Liver (tissue), 9 donors: ENCODE results near the gene LRRC40. TPM values are rescaled to one million over a fixed set of nuclear protein-coding genes. Genes with fewer than 3 reads are reported as not detected.

ENCODE experiments used
- DNase-seq: peaks from one replicate; pipeline ENCODE4 v3.0.0-alpha.2; 2017; ENCODE audit warnings: low spot score
- H3K27ac ChIP-seq, 2 donors: one replicate each; pipeline ENCODE4 v1.7.0; 2013; ENCODE audit warnings: inconsistent platforms in 2 of 2, low read length in 2 of 2, control low read depth in 1 of 2, low read depth in 1 of 2, mild to moderate bottlenecking in 1 of 2
- H3K27me3 ChIP-seq, 4 donors: one replicate each; pipeline versions ENCODE4 v1.6.1 to v1.7.0; 2013; ENCODE audit warnings: low read length in 3 of 4, inconsistent platforms in 1 of 4, mild to moderate bottlenecking in 1 of 4, moderate library complexity in 1 of 4; ENCODE audit not compliant: control insufficient read depth in 4 of 4, insufficient read depth in 4 of 4
- H3K36me3 ChIP-seq, 4 donors: one replicate each; pipeline versions ENCODE4 v1.6.1 to v1.7.0; 2013; ENCODE audit warnings: low read length in 3 of 4, mild to moderate bottlenecking in 3 of 4, low read depth in 1 of 4, moderate library complexity in 1 of 4; ENCODE audit not compliant: control insufficient read depth in 4 of 4, insufficient read depth in 3 of 4
- H3K4me1 ChIP-seq, 4 donors: one replicate each; pipeline versions ENCODE4 v1.6.1 to v1.7.0; 2013; ENCODE audit warnings: low read length in 3 of 4, mild to moderate bottlenecking in 3 of 4, moderate library complexity in 1 of 4; ENCODE audit not compliant: control insufficient read depth in 4 of 4, insufficient read depth in 4 of 4
- H3K4me3 ChIP-seq, 3 donors: one replicate each; pipeline versions ENCODE4 v1.6.1 to v1.7.0; 2013; ENCODE audit warnings: low read length in 3 of 3, control low read depth in 1 of 3, low read depth in 1 of 3, mild to moderate bottlenecking in 1 of 3
- H3K9ac ChIP-seq, 2 donors: one replicate each; pipeline ENCODE4 v1.7.0; 2013; ENCODE audit warnings: low read length in 2 of 2, mild to moderate bottlenecking in 2 of 2, moderate library complexity in 2 of 2, control low read depth in 1 of 2, low read depth in 1 of 2
- H3K9me3 ChIP-seq, 4 donors: one replicate each; pipeline versions ENCODE4 v1.6.1 to v1.7.0; 2013; ENCODE audit warnings: low read length in 3 of 4; ENCODE audit not compliant: control insufficient read depth in 4 of 4
- FOXA1 ChIP-seq: IDR thresholded peaks from 2 replicates; pipeline ENCODE4 v1.6.1; 2016; ENCODE audit warnings: antibody characterized with exemption
- FOXA2 ChIP-seq: IDR thresholded peaks from 2 replicates; pipeline ENCODE4 v1.6.1; 2016; ENCODE audit warnings: antibody characterized with exemption
- GABPA ChIP-seq, 2 donors: IDR thresholded peaks in 1 of 2; conservative IDR thresholded peaks in 1 of 2; 2 replicates each; pipeline ENCODE4 v1.6.1; 2016; ENCODE audit warnings: antibody characterized with exemption in 2 of 2, mild to moderate bottlenecking in 1 of 2, moderate library complexity in 1 of 2
- HNF4A ChIP-seq, 2 donors: conservative IDR thresholded peaks; 2 replicates each; pipeline ENCODE4 v1.6.1; 2016; ENCODE audit warnings: antibody characterized with exemption in 2 of 2, mild to moderate bottlenecking in 2 of 2
- HNF4G ChIP-seq: IDR thresholded peaks from 2 replicates; pipeline ENCODE4 v1.6.1; 2016; ENCODE audit warnings: antibody characterized with exemption
- JUND ChIP-seq, 2 donors: IDR thresholded peaks; 2 replicates each; pipeline ENCODE4 v1.6.1; 2016; ENCODE audit warnings: antibody characterized with exemption in 2 of 2
- NR2F2 ChIP-seq: IDR thresholded peaks from 2 replicates; pipeline ENCODE4 v1.6.1; 2016; ENCODE audit warnings: antibody characterized with exemption
- RAD21 ChIP-seq, 2 donors: IDR thresholded peaks; 2 replicates each; pipeline ENCODE4 v1.6.1; 2016; ENCODE audit warnings: antibody characterized with exemption in 2 of 2, mild to moderate bottlenecking in 2 of 2
- RXRA ChIP-seq, 2 donors: IDR thresholded peaks; 2 replicates each; pipeline ENCODE4 v1.6.1; 2017 to 2018; ENCODE audit warnings: antibody characterized with exemption in 2 of 2, mild to moderate bottlenecking in 1 of 2
- SP1 ChIP-seq: IDR thresholded peaks from 2 replicates; pipeline ENCODE4 v1.6.1; 2018; ENCODE audit warnings: antibody characterized with exemption, mild to moderate bottlenecking
- TAF1 ChIP-seq: conservative IDR thresholded peaks from 2 replicates; pipeline ENCODE4 v1.6.1; 2016; ENCODE audit warnings: antibody characterized with exemption, mild to moderate bottlenecking
- YY1 ChIP-seq: IDR thresholded peaks from 2 replicates; pipeline ENCODE4 v1.6.1; 2016; ENCODE audit warnings: antibody characterized with exemption, mild to moderate bottlenecking
- WGBS: extraction: QIAGEN DNeasy Blood & Tissue Kit; methylation state at CpG from one replicate; pipeline ENCODE4 v1.1.7; 2013; 5-methylcytosine and 5-hydroxymethylcytosine counted together
- polyA plus RNA-seq, 2 donors: library from polyadenylated mRNA; stranded (reverse) in 1 of 2; unstranded in 1 of 2; fragments of 200-250 nt in 1 of 2; fragments of >200 nt in 1 of 2; fragmentation: Nextera tagmentation in 1 of 2; extraction: Ambion mirVana in 1 of 2; gene quantifications; one replicate each; pipeline versions ENCODE4 v1.2.1 to v1.2.3, GENCODE V29; 2013 to 2015
- total RNA-seq, 2 donors: library from RNA; depleted of rRNA; stranded (reverse); fragments of >200 nt; gene quantifications; one replicate each; pipeline ENCODE4 v1.2.3, GENCODE V29; 2014
- TF ChIP-seq, protein P1 (sequence below): IDR thresholded peaks from 2 replicates; pipeline ENCODE4 v1.6.1; 2016; ENCODE audit warnings: antibody characterized with exemption
- TF ChIP-seq, protein P2 (sequence below): IDR thresholded peaks from 2 replicates; pipeline ENCODE4 v1.6.1; 2016; ENCODE audit warnings: antibody characterized with exemption, mild to moderate bottlenecking
- TF ChIP-seq, protein P3 (sequence below): IDR thresholded peaks from 2 replicates; pipeline ENCODE4 v1.6.1; 2016; ENCODE audit warnings: antibody characterized with exemption
- TF ChIP-seq, protein P4 (sequence below): IDR thresholded peaks from 2 replicates; pipeline ENCODE4 v1.6.1; 2016; ENCODE audit warnings: antibody characterized with exemption
- donor health status: healthy.
- donor health status: healthy.
- donor health status: healthy.
- donor health status: healthy.
- donor health status: healthy.

The LRRC40 gene
- total and polyA plus RNA-seq, 4 donors: 6.6 to 15.8 (median 10.6) TPM

DNA sequence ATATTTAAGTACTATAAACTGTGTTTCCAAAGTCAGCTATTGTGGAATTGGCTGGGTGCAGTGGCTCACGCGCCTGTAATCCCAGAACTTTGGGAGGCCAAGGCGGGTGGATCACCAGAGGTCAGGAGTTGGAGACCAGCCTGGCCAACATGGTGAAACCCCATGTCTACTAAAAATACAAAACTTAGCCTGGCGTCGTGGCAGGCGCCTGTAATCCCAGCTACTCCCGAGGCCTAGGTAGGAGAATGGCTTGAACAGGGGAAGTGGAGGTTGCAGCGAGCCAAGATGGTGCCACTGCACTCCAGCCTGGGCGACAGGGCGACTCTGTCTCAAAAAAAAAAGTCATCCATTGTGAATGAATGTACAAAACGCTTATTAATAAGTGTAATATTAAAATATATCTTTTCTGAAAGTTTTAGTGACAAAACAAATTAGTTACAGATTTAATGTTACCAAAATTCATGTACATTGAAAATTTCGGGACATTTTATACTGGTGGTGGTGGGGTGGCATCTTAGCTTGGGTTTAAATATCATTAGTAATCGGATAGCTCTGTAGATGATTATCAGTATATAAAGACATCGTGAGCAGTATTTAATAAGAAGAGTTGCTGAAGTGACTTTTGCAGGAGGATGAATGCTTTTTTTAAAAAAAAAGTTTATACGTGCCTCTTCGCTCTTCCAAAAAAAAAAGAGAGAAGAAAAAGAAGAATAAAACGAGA lies 15.3 kb upstream of the LRRC40 start:
- no peak for DNase-seq
- Histone ChIP-seq H3K9me3 (no peaks in the 10 kb centered on the region), H3K9ac (peak overlapping the region; percentile 79 to 98), H3K36me3 (peaks cover 0 to 23% (median 11%) of the 10 kb centered on the region in 4 donors), H3K27me3 (no peaks in the 10 kb centered on the region), H3K4me1 (peaks cover 2 to 24% (median 11%) of the 10 kb centered on the region in 4 donors), H3K27ac (peak overlapping the region; percentile 94 to 98), H3K4me3 (peak overlapping the region; percentile 58 to 79 (median 77))
- 59% methylated on average over 17 of the region's 17 CpGs for WGBS
- TF ChIP-seq, protein P1, sequence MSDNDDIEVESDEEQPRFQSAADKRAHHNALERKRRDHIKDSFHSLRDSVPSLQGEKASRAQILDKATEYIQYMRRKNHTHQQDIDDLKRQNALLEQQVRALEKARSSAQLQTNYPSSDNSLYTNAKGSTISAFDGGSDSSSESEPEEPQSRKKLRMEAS: no peak
- no peak for TF ChIP-seq HNF4A (conservative IDR thresholded peaks at IDR 0.05)

DNA sequence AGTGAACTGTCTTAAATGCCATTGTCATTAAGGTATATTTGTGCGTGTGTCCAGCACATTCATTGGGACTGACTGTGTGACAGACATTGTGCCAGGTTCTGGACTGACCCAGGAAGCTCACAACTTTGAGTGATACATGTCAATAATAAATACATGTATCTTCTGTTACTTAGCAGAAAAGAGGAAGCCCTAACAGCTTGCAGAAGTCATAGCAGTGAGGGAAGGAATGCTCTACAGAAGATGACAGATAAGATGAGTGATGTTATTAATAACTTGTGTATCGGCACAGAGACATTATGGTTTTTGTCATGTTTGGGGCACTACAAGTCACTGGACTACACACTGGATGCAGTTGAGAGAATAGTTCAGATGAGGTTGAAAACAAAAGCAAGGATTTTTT lies 14.6 kb upstream of the LRRC40 start:
- Histone ChIP-seq H3K27me3 (no peaks in the 10 kb centered on the region), H3K27ac (no peak overlapping the region), H3K4me1 (peaks cover 2 to 24% (median 11%) of the 10 kb centered on the region in 4 donors), H3K4me3 (no peak overlapping the region), H3K9ac (no peak overlapping the region), H3K9me3 (no peaks in the 10 kb centered on the region), H3K36me3 (peaks cover 0 to 17% (median 8%) of the 10 kb centered on the region in 4 donors)
- no peak for DNase-seq
- TF ChIP-seq, protein P1: no peak
- TF ChIP-seq TAF1: no peak
- WGBS: 90% methylated on average over 2 of the region's 2 CpGs

DNA sequence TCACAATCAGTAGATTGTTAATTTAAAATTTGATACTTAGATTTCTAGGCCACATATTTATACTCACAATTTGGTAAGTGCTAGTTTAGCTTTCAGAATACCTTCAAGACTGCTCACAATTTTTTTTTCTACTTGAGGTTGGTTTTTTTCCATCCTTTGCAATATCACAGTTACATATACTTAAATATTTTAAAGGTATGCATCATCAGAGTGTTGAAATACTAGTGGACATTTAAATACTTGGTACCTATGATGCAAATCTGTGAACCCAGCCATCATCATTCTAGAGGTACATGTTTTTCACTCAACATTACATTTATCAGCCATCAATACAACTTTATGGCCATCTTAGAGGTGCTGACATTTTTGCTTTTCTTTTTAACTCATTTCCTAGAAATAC lies 6.2 kb upstream of the LRRC40 start:
- Histone ChIP-seq H3K9me3 (no peaks in the 10 kb centered on the region), H3K4me1 (peaks cover 4 to 12% (median 8%) of the 10 kb centered on the region in 4 donors), H3K27ac (no peak overlapping the region), H3K9ac (no peak overlapping the region), H3K36me3 (peaks cover 0 to 4% (median 1%) of the 10 kb centered on the region in 4 donors), H3K4me3 (no peak overlapping the region), H3K27me3 (no peaks in the 10 kb centered on the region)
- no peak for DNase-seq
- TF ChIP-seq GABPA (IDR thresholded peaks at IDR 0.05 in 1 of 2, conservative IDR thresholded peaks at IDR 0.05 in 1 of 2) (no peak), JUND (IDR thresholded peaks at IDR 0.05) (no peak), NR2F2 (no peak), TAF1 (no peak), FOXA2 (no peak), RXRA (IDR thresholded peaks at IDR 0.05) (no peak), HNF4G (no peak), SP1 (no peak), YY1 (no peak), FOXA1 (no peak), RAD21 (IDR thresholded peaks at IDR 0.05) (no peak), HNF4A (conservative IDR thresholded peaks at IDR 0.05) (no peak)
- TF ChIP-seq, protein P2, sequence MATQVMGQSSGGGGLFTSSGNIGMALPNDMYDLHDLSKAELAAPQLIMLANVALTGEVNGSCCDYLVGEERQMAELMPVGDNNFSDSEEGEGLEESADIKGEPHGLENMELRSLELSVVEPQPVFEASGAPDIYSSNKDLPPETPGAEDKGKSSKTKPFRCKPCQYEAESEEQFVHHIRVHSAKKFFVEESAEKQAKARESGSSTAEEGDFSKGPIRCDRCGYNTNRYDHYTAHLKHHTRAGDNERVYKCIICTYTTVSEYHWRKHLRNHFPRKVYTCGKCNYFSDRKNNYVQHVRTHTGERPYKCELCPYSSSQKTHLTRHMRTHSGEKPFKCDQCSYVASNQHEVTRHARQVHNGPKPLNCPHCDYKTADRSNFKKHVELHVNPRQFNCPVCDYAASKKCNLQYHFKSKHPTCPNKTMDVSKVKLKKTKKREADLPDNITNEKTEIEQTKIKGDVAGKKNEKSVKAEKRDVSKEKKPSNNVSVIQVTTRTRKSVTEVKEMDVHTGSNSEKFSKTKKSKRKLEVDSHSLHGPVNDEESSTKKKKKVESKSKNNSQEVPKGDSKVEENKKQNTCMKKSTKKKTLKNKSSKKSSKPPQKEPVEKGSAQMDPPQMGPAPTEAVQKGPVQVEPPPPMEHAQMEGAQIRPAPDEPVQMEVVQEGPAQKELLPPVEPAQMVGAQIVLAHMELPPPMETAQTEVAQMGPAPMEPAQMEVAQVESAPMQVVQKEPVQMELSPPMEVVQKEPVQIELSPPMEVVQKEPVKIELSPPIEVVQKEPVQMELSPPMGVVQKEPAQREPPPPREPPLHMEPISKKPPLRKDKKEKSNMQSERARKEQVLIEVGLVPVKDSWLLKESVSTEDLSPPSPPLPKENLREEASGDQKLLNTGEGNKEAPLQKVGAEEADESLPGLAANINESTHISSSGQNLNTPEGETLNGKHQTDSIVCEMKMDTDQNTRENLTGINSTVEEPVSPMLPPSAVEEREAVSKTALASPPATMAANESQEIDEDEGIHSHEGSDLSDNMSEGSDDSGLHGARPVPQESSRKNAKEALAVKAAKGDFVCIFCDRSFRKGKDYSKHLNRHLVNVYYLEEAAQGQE: no peak
- TF ChIP-seq, protein P1: no peak
- TF ChIP-seq, protein P3, sequence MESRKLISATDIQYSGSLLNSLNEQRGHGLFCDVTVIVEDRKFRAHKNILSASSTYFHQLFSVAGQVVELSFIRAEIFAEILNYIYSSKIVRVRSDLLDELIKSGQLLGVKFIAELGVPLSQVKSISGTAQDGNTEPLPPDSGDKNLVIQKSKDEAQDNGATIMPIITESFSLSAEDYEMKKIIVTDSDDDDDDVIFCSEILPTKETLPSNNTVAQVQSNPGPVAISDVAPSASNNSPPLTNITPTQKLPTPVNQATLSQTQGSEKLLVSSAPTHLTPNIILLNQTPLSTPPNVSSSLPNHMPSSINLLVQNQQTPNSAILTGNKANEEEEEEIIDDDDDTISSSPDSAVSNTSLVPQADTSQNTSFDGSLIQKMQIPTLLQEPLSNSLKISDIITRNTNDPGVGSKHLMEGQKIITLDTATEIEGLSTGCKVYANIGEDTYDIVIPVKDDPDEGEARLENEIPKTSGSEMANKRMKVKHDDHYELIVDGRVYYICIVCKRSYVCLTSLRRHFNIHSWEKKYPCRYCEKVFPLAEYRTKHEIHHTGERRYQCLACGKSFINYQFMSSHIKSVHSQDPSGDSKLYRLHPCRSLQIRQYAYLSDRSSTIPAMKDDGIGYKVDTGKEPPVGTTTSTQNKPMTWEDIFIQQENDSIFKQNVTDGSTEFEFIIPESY: no peak
- TF ChIP-seq, protein P4, sequence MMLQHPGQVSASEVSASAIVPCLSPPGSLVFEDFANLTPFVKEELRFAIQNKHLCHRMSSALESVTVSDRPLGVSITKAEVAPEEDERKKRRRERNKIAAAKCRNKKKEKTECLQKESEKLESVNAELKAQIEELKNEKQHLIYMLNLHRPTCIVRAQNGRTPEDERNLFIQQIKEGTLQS: no peak
